ENCODE data around the gene FAT1. TPM values are rescaled to one million over a fixed set of nuclear protein-coding genes. Genes with fewer than 3 reads are reported as not detected.

Gene FAT1
- total RNA-seq, 2 donors from 2014 or later, result not detected

GRCh38 chr4:186739317-186739716 lies 15.7 kb upstream of the FAT1 start:
- no peaks in the 10 kb centered on the region for H3K27me3 Mint-ChIP-seq

GRCh38 chr4:186738421-186738820 lies 14.8 kb upstream of the FAT1 start:
- Mint-ChIP-seq H3K36me3 (no peaks in the 10 kb centered on the region), H3K4me3 (no peak overlapping the region), H3K9me3 (peaks cover 6% of the 10 kb centered on the region), H3K4me1 (ENCODE audit: low read depth in 2 of 2) (no peaks in the 10 kb centered on the region), H3K27ac (no peak overlapping the region), H3K27me3 (no peaks in the 10 kb centered on the region)
- DNase-seq (ENCODE audit: low spot score) (no peak), ATAC-seq (no peak)

More at GRCh38 chr4:186739317-186739716, 15.7 kb upstream of the FAT1 start:
- DNase-seq (ENCODE audit: low spot score) (no peak), ATAC-seq (no peak)
- H3K4me1 Mint-ChIP-seq (ENCODE audit: low read depth in 2 of 2), result no peaks in the 10 kb centered on the region
- H3K36me3 Mint-ChIP-seq, result no peaks in the 10 kb centered on the region
- H3K9me3 Mint-ChIP-seq, result peaks cover 6% of the 10 kb centered on the region
- H3K4me3 Mint-ChIP-seq, result no peak overlapping the region
- no peak overlapping the region for H3K27ac Mint-ChIP-seq

GRCh38 chr4:186737427-186737826 lies 13.8 kb upstream of the FAT1 start:
- DNase-seq (ENCODE audit: low spot score) (no peak), ATAC-seq (no peak)
- Mint-ChIP-seq H3K4me1 (ENCODE audit: low read depth in 2 of 2) (no peaks in the 10 kb centered on the region), H3K9me3 (peaks cover 6% of the 10 kb centered on the region), H3K4me3 (no peak overlapping the region), H3K27ac (no peak overlapping the region), H3K27me3 (no peaks in the 10 kb centered on the region), H3K36me3 (no peaks in the 10 kb centered on the region)

- ATAC-seq (no peak), DNase-seq (ENCODE audit: low spot score) (no peak)
- Mint-ChIP-seq H3K36me3 (no peaks in the 10 kb centered on the region), H3K4me1 (ENCODE audit: low read depth in 2 of 2) (no peaks in the 10 kb centered on the region), H3K27ac (no peak overlapping the region), H3K27me3 (no peaks in the 10 kb centered on the region), H3K9me3 (peaks cover 6% of the 10 kb centered on the region), H3K4me3 (no peak overlapping the region)
Measured at GRCh38 chr4:186736466-186736865, 12.8 kb upstream of the FAT1 start.

- no peaks in the 10 kb centered on the region for H3K36me3 Mint-ChIP-seq
- no peak for ATAC-seq
- DNase-seq (ENCODE audit: low spot score), result no peak
- no peak overlapping the region for H3K27ac Mint-ChIP-seq
- H3K9me3 Mint-ChIP-seq, result peaks cover 2% of the 10 kb centered on the region
- H3K4me3 Mint-ChIP-seq, result no peak overlapping the region
- no peaks in the 10 kb centered on the region for H3K27me3 Mint-ChIP-seq
- H3K4me1 Mint-ChIP-seq (ENCODE audit: low read depth in 2 of 2), result no peaks in the 10 kb centered on the region
Measured at GRCh38 chr4:186734251-186734650, 10.6 kb upstream of the FAT1 start.

- peaks cover 2% of the 10 kb centered on the region for H3K9me3 Mint-ChIP-seq
- ATAC-seq (no peak), DNase-seq (ENCODE audit: low spot score) (no peak)
- H3K27ac Mint-ChIP-seq, result no peak overlapping the region
- no peaks in the 10 kb centered on the region for H3K4me1 Mint-ChIP-seq (ENCODE audit: low read depth in 2 of 2)
- H3K27me3 Mint-ChIP-seq, result peaks cover 0 to under 1% of the 10 kb centered on the region in 2 donors
- no peak overlapping the region for H3K4me3 Mint-ChIP-seq
- H3K36me3 Mint-ChIP-seq, result no peaks in the 10 kb centered on the region
Measured at GRCh38 chr4:186733778-186734177, 10.1 kb upstream of the FAT1 start.

- Mint-ChIP-seq H3K27ac (no peak overlapping the region), H3K27me3 (peaks cover 13 to 14% of the 10 kb centered on the region in 2 donors), H3K4me1 (ENCODE audit: low read depth in 2 of 2) (peaks cover 0 to 5% of the 10 kb centered on the region in 2 donors), H3K36me3 (no peaks in the 10 kb centered on the region), H3K9me3 (no peaks in the 10 kb centered on the region), H3K4me3 (no peak overlapping the region)
- DNase-seq (ENCODE audit: low spot score) (no peak), ATAC-seq (no peak)
Measured at GRCh38 chr4:186730621-186731020, 7.0 kb upstream of the FAT1 start.

- no peaks in the 10 kb centered on the region for H3K9me3 Mint-ChIP-seq
- DNase-seq (ENCODE audit: low spot score) (no peak), ATAC-seq (no peak)
- H3K4me1 Mint-ChIP-seq (ENCODE audit: low read depth in 2 of 2), result peaks cover 0 to 5% of the 10 kb centered on the region in 2 donors
- H3K36me3 Mint-ChIP-seq, result no peaks in the 10 kb centered on the region
- peaks cover 16 to 18% of the 10 kb centered on the region in 2 donors for H3K27me3 Mint-ChIP-seq
- no peak overlapping the region for H3K4me3 Mint-ChIP-seq
- H3K27ac Mint-ChIP-seq, result no peak overlapping the region
Measured at GRCh38 chr4:186729856-186730255, 6.2 kb upstream of the FAT1 start.

GRCh38 chr4:186728631-186729271 lies 5.1 kb upstream of the FAT1 start:
- DNase-seq (ENCODE audit: low spot score) (no peak), ATAC-seq (no peak)
- H3K9me3 Mint-ChIP-seq, result no peaks in the 10 kb centered on the region
- H3K4me1 Mint-ChIP-seq (ENCODE audit: low read depth in 2 of 2), result peaks cover 0 to 5% of the 10 kb centered on the region in 2 donors
- peaks cover 18 to 20% of the 10 kb centered on the region in 2 donors for H3K27me3 Mint-ChIP-seq
- no peak overlapping the region for H3K27ac Mint-ChIP-seq
- no peaks in the 10 kb centered on the region for H3K36me3 Mint-ChIP-seq
- no peak overlapping the region for H3K4me3 Mint-ChIP-seq

GRCh38 chr4:186727977-186728519 lies 4.4 kb upstream of the FAT1 start:
- Mint-ChIP-seq H3K4me3 (no peak overlapping the region), H3K27me3 (peaks cover 18 to 20% of the 10 kb centered on the region in 2 donors), H3K36me3 (no peaks in the 10 kb centered on the region), H3K27ac (no peak overlapping the region), H3K4me1 (ENCODE audit: low read depth in 2 of 2) (peaks cover 0 to 5% of the 10 kb centered on the region in 2 donors), H3K9me3 (no peaks in the 10 kb centered on the region)
- DNase-seq (ENCODE audit: low spot score) (no peak), ATAC-seq (no peak)

GRCh38 chr4:186727169-186727976 lies 3.7 kb upstream of the FAT1 start:
- H3K4me3 Mint-ChIP-seq, result no peak overlapping the region
- no peak overlapping the region for H3K27ac Mint-ChIP-seq
- H3K27me3 Mint-ChIP-seq, result peaks cover 24 to 27% of the 10 kb centered on the region in 2 donors
- ATAC-seq (no peak), DNase-seq (ENCODE audit: low spot score) (no peak)
- H3K4me1 Mint-ChIP-seq (ENCODE audit: low read depth in 2 of 2), result peaks cover 0 to 5% of the 10 kb centered on the region in 2 donors
- no peaks in the 10 kb centered on the region for H3K9me3 Mint-ChIP-seq
- H3K36me3 Mint-ChIP-seq, result peaks cover 5% of the 10 kb centered on the region

GRCh38 chr4:186726426-186727168 lies 2.9 kb upstream of the FAT1 start:
- no peak overlapping the region for H3K27ac Mint-ChIP-seq

GRCh38 chr4:186725469-186726425 lies 2.1 kb upstream of the FAT1 start:
- peaks cover 26 to 29% of the 10 kb centered on the region in 2 donors for H3K27me3 Mint-ChIP-seq
- no peaks in the 10 kb centered on the region for H3K9me3 Mint-ChIP-seq
- H3K36me3 Mint-ChIP-seq, result peaks cover 5% of the 10 kb centered on the region
- H3K4me1 Mint-ChIP-seq (ENCODE audit: low read depth in 2 of 2), result peaks cover 0 to 5% of the 10 kb centered on the region in 2 donors
- H3K4me3 Mint-ChIP-seq, result no peak overlapping the region
- no peak for ATAC-seq
- no peak for DNase-seq (ENCODE audit: low spot score)
- no peak overlapping the region for H3K27ac Mint-ChIP-seq

More at GRCh38 chr4:186726426-186727168, 2.9 kb upstream of the FAT1 start:
- peaks cover 24 to 29% of the 10 kb centered on the region in 2 donors for H3K27me3 Mint-ChIP-seq
- no peak overlapping the region for H3K4me3 Mint-ChIP-seq
- peaks cover 5% of the 10 kb centered on the region for H3K36me3 Mint-ChIP-seq
- H3K9me3 Mint-ChIP-seq, result no peaks in the 10 kb centered on the region
- ATAC-seq, result no peak
- DNase-seq (ENCODE audit: low spot score), result no peak
- peaks cover 0 to 5% of the 10 kb centered on the region in 2 donors for H3K4me1 Mint-ChIP-seq (ENCODE audit: low read depth in 2 of 2)
